ENCODE measurements around the gene SLC25A52. TPM values are rescaled to one million over a fixed set of nuclear protein-coding genes. Genes with fewer than 3 reads are reported as not detected.

Gene SLC25A52
- total and polyA plus RNA-seq, 2 experiments from 2014 or later, result not detected

DNA sequence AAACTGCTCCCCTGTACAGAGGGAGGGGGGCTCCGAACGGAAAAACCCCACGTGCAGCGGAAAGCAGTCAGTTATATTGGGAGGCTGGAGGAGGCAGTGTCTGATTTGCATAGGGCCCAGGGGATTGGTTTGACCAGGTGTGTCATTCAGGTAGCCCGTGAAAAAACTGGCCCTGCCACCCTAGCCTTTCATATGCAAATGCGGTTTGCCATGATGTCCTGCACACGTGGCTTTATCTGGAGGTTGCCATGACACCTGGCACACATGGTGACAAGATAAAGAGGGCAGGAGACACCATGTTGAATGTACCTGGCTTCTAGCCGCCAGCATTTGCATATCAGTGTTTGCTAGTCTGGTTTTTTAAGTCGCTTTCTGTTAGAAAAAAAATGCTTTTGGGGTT is 20.5 kb downstream of the SLC25A52 start:
- no peak overlapping the region for H2AFZ ChIP-seq
- WGBS (ENCODE audit: low lambda C conversion rate, missing lambda C conversion rate), result 69% methylated on average over 9 of the region's 9 CpGs
- H3K9me2 ChIP-seq (replicated peaks; ENCODE audit: insufficient read depth), result no peaks in the 10 kb centered on the region
- no peak for TF ChIP-seq EZH2phosphoT487 (IDR thresholded peaks at IDR 0.05; ENCODE audit: low read depth, severe bottlenecking, unreplicated experiment)
- TF ChIP-seq, protein P1, sequence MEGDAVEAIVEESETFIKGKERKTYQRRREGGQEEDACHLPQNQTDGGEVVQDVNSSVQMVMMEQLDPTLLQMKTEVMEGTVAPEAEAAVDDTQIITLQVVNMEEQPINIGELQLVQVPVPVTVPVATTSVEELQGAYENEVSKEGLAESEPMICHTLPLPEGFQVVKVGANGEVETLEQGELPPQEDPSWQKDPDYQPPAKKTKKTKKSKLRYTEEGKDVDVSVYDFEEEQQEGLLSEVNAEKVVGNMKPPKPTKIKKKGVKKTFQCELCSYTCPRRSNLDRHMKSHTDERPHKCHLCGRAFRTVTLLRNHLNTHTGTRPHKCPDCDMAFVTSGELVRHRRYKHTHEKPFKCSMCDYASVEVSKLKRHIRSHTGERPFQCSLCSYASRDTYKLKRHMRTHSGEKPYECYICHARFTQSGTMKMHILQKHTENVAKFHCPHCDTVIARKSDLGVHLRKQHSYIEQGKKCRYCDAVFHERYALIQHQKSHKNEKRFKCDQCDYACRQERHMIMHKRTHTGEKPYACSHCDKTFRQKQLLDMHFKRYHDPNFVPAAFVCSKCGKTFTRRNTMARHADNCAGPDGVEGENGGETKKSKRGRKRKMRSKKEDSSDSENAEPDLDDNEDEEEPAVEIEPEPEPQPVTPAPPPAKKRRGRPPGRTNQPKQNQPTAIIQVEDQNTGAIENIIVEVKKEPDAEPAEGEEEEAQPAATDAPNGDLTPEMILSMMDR (IDR thresholded peaks at IDR 0.05; ENCODE audit: poor library complexity), result no peak
- no peak for TF ChIP-seq EZH2 (IDR thresholded peaks at IDR 0.05; ENCODE audit: borderline replicate concordance)
- no peaks in the 10 kb centered on the region for H4K20me1 ChIP-seq (ENCODE audit: insufficient read depth, poor library complexity, severe bottlenecking)
- no peak overlapping the region for H3K4me3 ChIP-seq
- no peak for DNase-seq (ENCODE audit: low spot score)
- no peaks in the 10 kb centered on the region for H3K9me3 ChIP-seq (ENCODE audit: low read depth)
- H3K4me1 ChIP-seq (ENCODE audit: insufficient read depth), result no peaks in the 10 kb centered on the region
- H3K79me2 ChIP-seq, result no peaks in the 10 kb centered on the region
- H3K36me3 ChIP-seq (replicated peaks; ENCODE audit: insufficient read depth, low read depth), result no peaks in the 10 kb centered on the region
- no peak overlapping the region for H3K4me2 ChIP-seq
- H3K27ac ChIP-seq, result no peak overlapping the region
- H3K27me3 ChIP-seq, result no peaks in the 10 kb centered on the region

DNA sequence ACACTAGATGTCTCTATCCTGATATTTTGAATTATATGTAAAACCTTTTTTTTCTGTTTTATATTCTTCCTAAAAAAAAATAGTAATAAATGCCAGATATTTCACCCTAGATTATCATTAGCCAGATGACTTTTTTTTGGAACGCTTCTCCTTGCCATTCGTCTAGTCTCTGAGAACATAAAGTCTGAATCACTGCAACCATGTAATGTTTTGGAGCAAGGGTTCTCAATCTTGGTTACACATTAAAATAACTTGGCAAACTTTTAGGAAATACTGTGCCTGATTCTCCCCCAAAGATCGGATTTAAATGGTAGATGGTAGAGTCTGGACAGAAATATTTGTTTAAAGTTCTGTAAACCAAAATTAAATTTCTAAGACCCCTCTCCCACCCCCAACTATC is 21.0 kb downstream of the SLC25A52 start:
- no peak for TF ChIP-seq EZH2phosphoT487 (IDR thresholded peaks at IDR 0.05; ENCODE audit: low read depth, severe bottlenecking, unreplicated experiment)
- TF ChIP-seq, protein P1 (IDR thresholded peaks at IDR 0.05; ENCODE audit: poor library complexity), result no peak
- no peak for TF ChIP-seq EZH2 (IDR thresholded peaks at IDR 0.05; ENCODE audit: borderline replicate concordance)
- WGBS (ENCODE audit: low lambda C conversion rate, missing lambda C conversion rate), result 95% methylated on average over 3 of the region's 3 CpGs
- Histone ChIP-seq H2AFZ (no peak overlapping the region), H4K20me1 (ENCODE audit: insufficient read depth, poor library complexity, severe bottlenecking) (no peaks in the 10 kb centered on the region), H3K4me3 (no peak overlapping the region), H3K9me2 (replicated peaks; ENCODE audit: insufficient read depth) (no peaks in the 10 kb centered on the region), H3K27ac (no peak overlapping the region), H3K36me3 (replicated peaks; ENCODE audit: insufficient read depth, low read depth) (no peaks in the 10 kb centered on the region), H3K4me2 (no peak overlapping the region), H3K4me1 (ENCODE audit: insufficient read depth) (no peaks in the 10 kb centered on the region), H3K79me2 (no peaks in the 10 kb centered on the region), H3K27me3 (no peaks in the 10 kb centered on the region), H3K9me3 (ENCODE audit: low read depth) (no peaks in the 10 kb centered on the region)
- no peak for DNase-seq (ENCODE audit: low spot score)

DNA sequence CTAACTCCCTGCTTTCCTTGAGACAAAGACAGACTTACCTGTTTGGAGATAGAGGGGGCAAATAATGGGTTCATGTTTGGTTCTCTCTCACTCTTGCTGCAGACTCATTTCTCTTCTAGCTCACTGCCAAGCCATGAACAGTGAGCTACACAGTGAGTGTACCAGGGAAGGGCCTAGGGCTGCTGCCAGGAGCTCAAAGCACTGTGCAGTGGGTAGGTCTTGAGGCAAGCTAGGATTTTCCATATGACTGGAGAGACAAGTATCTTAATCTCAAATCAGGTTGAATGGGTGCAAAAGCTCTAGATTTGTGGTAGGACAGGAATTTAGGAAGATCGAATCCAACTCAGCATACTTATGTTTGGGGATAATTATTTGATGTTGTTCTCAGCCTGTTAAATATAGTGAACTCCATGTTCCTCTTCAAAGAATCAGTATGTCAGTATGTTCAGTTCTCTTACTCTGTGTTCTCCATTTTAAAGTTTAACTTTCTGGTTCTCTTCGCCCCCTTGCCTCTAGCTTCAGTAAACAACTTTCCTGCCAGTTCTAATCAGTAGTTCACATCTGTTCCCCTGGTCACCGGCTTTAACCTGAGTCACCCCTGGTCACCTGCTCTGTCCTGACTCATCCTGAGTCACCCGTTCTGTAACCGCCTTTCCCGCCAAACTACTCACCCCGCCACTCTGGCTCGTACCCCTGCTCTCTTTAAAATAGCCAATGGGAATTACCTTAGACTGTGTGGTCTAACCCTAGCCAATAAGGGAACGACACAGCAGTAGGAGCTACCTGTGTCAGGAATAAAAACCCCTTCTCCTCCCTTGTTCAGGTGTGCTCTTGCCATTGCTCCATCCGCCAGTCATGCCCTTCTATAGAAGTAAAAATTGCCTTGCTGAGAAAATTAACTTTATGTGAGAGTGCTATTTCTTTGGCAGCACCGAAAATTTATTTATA is 21.9 kb downstream of the SLC25A52 start:
- Histone ChIP-seq H3K9me2 (replicated peaks; ENCODE audit: insufficient read depth) (no peaks in the 10 kb centered on the region), H2AFZ (no peak overlapping the region), H3K9me3 (ENCODE audit: low read depth) (no peaks in the 10 kb centered on the region), H3K36me3 (replicated peaks; ENCODE audit: insufficient read depth, low read depth) (no peaks in the 10 kb centered on the region), H3K79me2 (no peaks in the 10 kb centered on the region), H3K27me3 (no peaks in the 10 kb centered on the region), H4K20me1 (ENCODE audit: insufficient read depth, poor library complexity, severe bottlenecking) (no peaks in the 10 kb centered on the region), H3K4me2 (no peak overlapping the region), H3K4me1 (ENCODE audit: insufficient read depth) (no peaks in the 10 kb centered on the region), H3K27ac (peak overlapping the region; percentile 45), H3K4me3 (no peak overlapping the region)
- peak; percentile 75 for DNase-seq (ENCODE audit: low spot score)
- TF ChIP-seq, protein P1 (IDR thresholded peaks at IDR 0.05; ENCODE audit: poor library complexity), result no peak
- no peak for TF ChIP-seq EZH2 (IDR thresholded peaks at IDR 0.05; ENCODE audit: borderline replicate concordance)
- no peak for TF ChIP-seq EZH2phosphoT487 (IDR thresholded peaks at IDR 0.05; ENCODE audit: low read depth, severe bottlenecking, unreplicated experiment)
- WGBS (ENCODE audit: low lambda C conversion rate, missing lambda C conversion rate), result 66% methylated on average over 11 of the region's 11 CpGs

All from hepatocyte (in vitro differentiated cells).